ENCODE measurements around the gene UCN.

- TF ChIP-seq TCF7 (IDR thresholded peaks at IDR 0.05; ENCODE audit: borderline replicate concordance) = no peak
- no peak for TF ChIP-seq PML (IDR thresholded peaks at IDR 0.05; ENCODE audit: low read length)
- TF ChIP-seq CHD2 (IDR thresholded peaks at IDR 0.05; ENCODE audit: borderline replicate concordance, low read depth, low read length) = no peak
- no peak for TF ChIP-seq EZH2 (IDR thresholded peaks at IDR 0.05; ENCODE audit: borderline replicate concordance, control insufficient read depth, low read depth, low read length)
- TF ChIP-seq CTCF (IDR thresholded peaks at IDR 0.05 in 2 of 3, conservative IDR thresholded peaks at IDR 0.05 in 1 of 3; ENCODE audit: control insufficient read depth in 2 of 3, extremely low read depth in 1 of 3, insufficient read depth in 1 of 3, low read depth in 3 of 3, low read length in 3 of 3) = no peak
- TF ChIP-seq PKNOX1 (IDR thresholded peaks at IDR 0.05) = no peak
- TF ChIP-seq BMI1 (IDR thresholded peaks at IDR 0.05; ENCODE audit: borderline replicate concordance) = no peak
- no peak for TF ChIP-seq POLR2A (IDR thresholded peaks at IDR 0.05; ENCODE audit: low read depth, low read length)
- TF ChIP-seq CREM (IDR thresholded peaks at IDR 0.05; ENCODE audit: low read depth) = no peak
Observed at GRCh38 chr2:27261926-27262298, 46.3 kb downstream of the UCN start.

Data from GM12878 (cell line).